ENCODE data around the gene JADE1.

The JADE1 gene

GRCh38 chr4:128877934-128878333 is 68.4 kb downstream of the JADE1 start:
- no peak for DNase-seq (ENCODE audit: low read depth)

GRCh38 chr4:128879283-128879682 is 69.8 kb downstream of the JADE1 start:
- DNase-seq (ENCODE audit: low read depth), result no peak

GRCh38 chr4:128879971-128880370 is 70.5 kb downstream of the JADE1 start:
- DNase-seq (ENCODE audit: low read depth), result no peak

GRCh38 chr4:128880662-128881061 is 71.2 kb downstream of the JADE1 start:
- no peak for DNase-seq (ENCODE audit: low read depth)

- DNase-seq (ENCODE audit: low read depth), result no peak
These were observed 95.3 kb downstream of the JADE1 start for GRCh38 chr4:128904821-128905220.

GRCh38 chr4:128906581-128906980 is 97.1 kb downstream of the JADE1 start:
- no peak for DNase-seq (ENCODE audit: low read depth)

GRCh38 chr4:128907981-128908380 is 98.5 kb downstream of the JADE1 start:
- no peak for DNase-seq (ENCODE audit: low read depth)

GRCh38 chr4:128908735-128909134 is 99.2 kb downstream of the JADE1 start:
- no peak for DNase-seq (ENCODE audit: low read depth)

- DNase-seq (ENCODE audit: low read depth), result no peak
These were observed 103.7 kb downstream of the JADE1 start for GRCh38 chr4:128913228-128913627.

- no peak for DNase-seq (ENCODE audit: low read depth)
These were observed 106.0 kb downstream of the JADE1 start for GRCh38 chr4:128915544-128915943.

- DNase-seq (ENCODE audit: low read depth), result no peak
These were observed 107.3 kb downstream of the JADE1 start for GRCh38 chr4:128916832-128917231.

GRCh38 chr4:128917781-128918180 is 108.3 kb downstream of the JADE1 start:
- no peak for DNase-seq (ENCODE audit: low read depth)

- DNase-seq (ENCODE audit: low read depth), result no peak
These were observed 112.5 kb downstream of the JADE1 start for GRCh38 chr4:128921954-128922353.

All from non-pigmented ciliary epithelial cell (primary cell).